Ovary (tissue), 9 donors: ENCODE results near the gene NPIPA8. TPM values are rescaled to one million over a fixed set of nuclear protein-coding genes. Genes with fewer than 3 reads are reported as not detected.
"Not testable (repeated sequence)": the region's sequence is repeated elsewhere in the genome, so short reads cannot be mapped to it uniquely, and the experiment has no call there.

Experiments used
- DNase-seq, 5 donors: peaks; one replicate each; pipeline ENCODE4 v3.0.0-alpha.2; 2019 to 2020
- H3K27ac ChIP-seq, 2 donors: fragments of 200-600 bp; one replicate each; pipeline versions ENCODE4 v1.5.1 to v1.8.0; 2019 to 2022
- H3K27me3 ChIP-seq: fragments of 200-600 bp; one replicate; pipeline ENCODE4 v1.8.0; 2022
- H3K36me3 ChIP-seq: fragments of 200-600 bp; sonication (generic); one replicate; pipeline ENCODE4 v1.5.1; 2019
- H3K4me1 ChIP-seq: one replicate; pipeline ENCODE4 v1.8.1; 2013; ENCODE audit warnings: mild to moderate bottlenecking, moderate library complexity; ENCODE audit not compliant: insufficient read depth
- H3K4me3 ChIP-seq: fragments of 200-600 bp; sonication (generic); one replicate; pipeline ENCODE4 v1.5.1; 2017
- H3K9me3 ChIP-seq, 2 donors: fragments of 200-600 bp in 1 of 2; sonication (generic) in 1 of 2; one replicate each; pipeline versions ENCODE4 v1.5.1 to v1.8.1; 2013 to 2019; ENCODE audit warnings: mild to moderate bottlenecking in 1 of 2, moderate library complexity in 1 of 2
- WGBS, 3 donors: extraction: QIAGEN DNeasy Blood & Tissue Kit in 1 of 3; methylation state at CpG; one replicate each; pipeline versions ENCODE4 v1.1.5 to v1.1.7; 2013 to 2017; 5-methylcytosine and 5-hydroxymethylcytosine counted together
- intact Hi-C, 4 donors: fragments of 100-400 bp; cut with DNase I; formaldehyde crosslinking; loops; one replicate each; pipeline versions ENCODE4 v1.11.0 to v1.15.1; 2022 to 2023
- polyA plus RNA-seq, 2 donors: library from polyadenylated mRNA; stranded (reverse); fragments of 200-250 nt in 1 of 2; fragments of 350-450 nt in 1 of 2; fragmentation: Illumina TruSeq in 1 of 2; extraction: RNeasy Lipid Tissue Mini Kit (QIAGEN cat#74804) in 1 of 2; gene quantifications; one replicate each; pipeline ENCODE4 v1.2.3, GENCODE V29; 2013 to 2014
- total RNA-seq, 7 donors: library from RNA; depleted of rRNA in 2 of 7; stranded (reverse); fragments of >200 nt in 2 of 7; fragmentation: NEBNext Ultra II Directional in 3 of 7; extraction: Animal tissue kit (Norgen Biotek cat#: 25700) in 3 of 7; gene quantifications; one replicate each; pipeline versions ENCODE4 v1.1.0 to v1.2.4, GENCODE V29; 2016 to 2023
- donor health status: DM: no; HTN: no; CAD: no; lungs with moderate emphysema.
- donor health status: DM: no; HTN: no; CAD: no.
- donor health status: Bipolar disorder and iron deficiency.
- donor health status: DM: yes; HTN: yes; CAD: no.
- donor health status: DM: no; HTN: no; CAD: no.
- donor health status: DM: yes; HTN: yes; CAD: no.

Gene NPIPA8
- total and polyA plus RNA-seq, 9 donors, result 0.25 to 41.5 (median 2.2) TPM; not detected in 1

DNA sequence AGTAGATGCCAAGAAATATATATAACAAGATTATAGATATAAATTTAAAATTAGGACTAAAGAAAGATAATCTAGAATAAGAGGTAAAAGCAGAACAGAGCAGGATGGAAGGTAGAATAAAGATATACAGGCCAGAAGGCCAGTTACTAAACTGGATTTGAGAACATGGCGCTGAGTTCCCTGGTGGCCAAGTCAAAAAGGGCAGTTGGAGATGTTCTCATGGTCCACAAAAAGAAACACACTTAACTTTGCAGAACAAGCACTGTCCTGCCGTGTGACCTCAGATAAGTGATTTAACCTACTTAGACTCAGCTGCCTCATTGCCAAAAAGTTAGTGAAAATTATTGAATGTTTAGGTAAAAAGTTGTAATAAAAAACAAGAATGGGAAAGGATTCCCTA lies 27.4 kb downstream of the NPIPA8 start:
- H3K27me3 ChIP-seq, intact Hi-C loops, H3K27ac ChIP-seq, H3K4me3 ChIP-seq, H3K36me3 ChIP-seq, H3K9me3 ChIP-seq, DNase-seq, H3K4me1 ChIP-seq: not testable (repeated sequence)
- WGBS, 3 donors, result no CpG with 5 or more reads among the region's 2 CpGs

GRCh38 chr16:18307241-18307640 lies 29.3 kb downstream of the NPIPA8 start:
- intact Hi-C loops, H3K4me3 ChIP-seq, H3K27me3 ChIP-seq, H3K4me1 ChIP-seq, H3K9me3 ChIP-seq, DNase-seq, H3K27ac ChIP-seq, H3K36me3 ChIP-seq: not testable (repeated sequence)
- whole genome bisulfite sequencing, 3 donors, result 78% methylated on average over 1 of the region's 3 CpGs; no CpG with 5 or more reads in 2 of the 3 donors

DNA sequence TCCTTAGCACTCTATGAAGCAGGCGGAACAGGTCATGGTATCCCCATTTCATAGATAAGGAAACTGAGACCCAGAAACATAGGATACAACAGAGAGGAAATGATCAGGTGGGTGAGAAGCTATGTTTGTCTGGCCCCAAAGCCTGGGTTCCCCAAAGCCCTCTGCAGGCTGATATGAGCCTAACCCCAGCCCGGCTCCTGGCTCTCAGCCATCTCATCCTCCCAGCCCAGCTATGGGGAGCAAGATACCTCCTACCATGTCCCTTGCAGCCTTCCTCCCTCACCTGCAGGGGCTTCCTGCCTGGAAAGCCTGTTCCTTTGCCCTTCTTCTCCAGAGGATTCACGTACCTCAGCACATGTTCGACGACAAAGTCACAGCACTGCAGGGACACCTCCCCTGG lies 30.5 kb downstream of the NPIPA8 start:
- H3K4me1 ChIP-seq, H3K27ac ChIP-seq, H3K4me3 ChIP-seq, H3K9me3 ChIP-seq, DNase-seq, H3K36me3 ChIP-seq, intact Hi-C loops, H3K27me3 ChIP-seq: not testable (repeated sequence)
- 59% methylated on average over 4 of the region's 5 CpGs; no CpG with 5 or more reads in 2 of the 3 donors for WGBS, 3 donors

DNA sequence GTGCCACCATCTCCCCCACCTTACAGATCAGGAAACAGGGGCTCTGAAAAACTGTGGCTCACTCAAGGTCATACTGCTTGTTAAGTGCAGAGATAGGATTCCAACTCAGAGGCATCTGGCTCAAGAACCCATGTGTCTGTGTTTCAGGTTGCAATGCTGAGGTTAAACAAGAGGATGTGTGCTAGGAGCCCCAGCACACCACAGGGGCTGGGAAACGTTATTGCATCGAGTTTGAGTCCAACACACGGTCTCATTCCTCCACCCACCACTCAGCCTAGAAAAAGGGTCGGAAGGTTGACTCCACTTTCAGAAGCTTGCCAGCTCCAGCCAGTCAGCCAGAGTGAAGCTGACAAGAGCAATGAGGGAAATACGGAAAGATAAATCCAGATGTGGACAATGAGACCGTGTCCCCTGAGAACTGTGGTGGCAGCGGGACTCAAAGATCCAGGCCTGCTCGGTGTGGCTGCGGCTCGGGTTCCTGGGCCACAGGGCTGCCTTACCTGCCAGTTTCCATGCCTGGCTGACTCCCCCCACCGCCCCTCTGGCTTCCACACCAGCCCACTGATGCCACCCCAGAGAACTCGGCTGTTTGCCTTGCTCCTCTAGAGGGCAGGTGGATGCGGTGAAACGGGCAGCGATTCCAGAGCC lies 33.4 kb downstream of the NPIPA8 start:
- intact Hi-C loops, H3K27ac ChIP-seq, H3K36me3 ChIP-seq, H3K9me3 ChIP-seq, H3K27me3 ChIP-seq, H3K4me1 ChIP-seq, DNase-seq, H3K4me3 ChIP-seq: not testable (repeated sequence)
- 43% methylated on average over 6 of the region's 15 CpGs; no CpG with 5 or more reads in 2 of the 3 donors for WGBS, 3 donors

DNA sequence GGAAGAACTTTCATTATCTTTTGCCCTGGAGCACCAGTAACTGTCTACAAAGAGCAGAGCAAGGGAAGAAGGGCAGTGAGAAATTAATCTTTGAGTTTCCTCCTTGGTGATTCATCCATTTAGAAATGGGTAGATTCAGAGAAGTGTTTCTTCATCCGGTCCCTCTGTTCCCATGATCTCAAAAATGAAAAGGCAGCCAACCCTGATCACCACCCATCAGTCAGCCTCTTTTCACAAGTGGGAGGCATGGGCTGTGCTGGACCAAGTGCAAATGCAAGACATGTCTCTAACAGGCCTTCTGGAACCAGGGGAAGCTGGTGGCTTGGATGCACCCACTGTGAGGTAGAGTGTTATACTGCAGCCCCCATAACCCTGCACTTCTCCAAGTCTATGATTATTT lies 38.8 kb downstream of the NPIPA8 start:
- H3K36me3 ChIP-seq, H3K4me1 ChIP-seq, H3K9me3 ChIP-seq, DNase-seq, H3K4me3 ChIP-seq, H3K27ac ChIP-seq, H3K27me3 ChIP-seq, intact Hi-C loops: not testable (repeated sequence)
- no CpG with 5 or more reads among the region's 1 CpG for WGBS, 3 donors

- H3K4me3 ChIP-seq, H3K36me3 ChIP-seq, H3K27me3 ChIP-seq, intact Hi-C loops, DNase-seq, H3K4me1 ChIP-seq, H3K27ac ChIP-seq, H3K9me3 ChIP-seq: not testable (repeated sequence)
- no CpG with 5 or more reads among the region's 7 CpGs for WGBS, 3 donors
Observed at GRCh38 chr16:18296931-18297330, 39.6 kb downstream of the NPIPA8 start.

DNA sequence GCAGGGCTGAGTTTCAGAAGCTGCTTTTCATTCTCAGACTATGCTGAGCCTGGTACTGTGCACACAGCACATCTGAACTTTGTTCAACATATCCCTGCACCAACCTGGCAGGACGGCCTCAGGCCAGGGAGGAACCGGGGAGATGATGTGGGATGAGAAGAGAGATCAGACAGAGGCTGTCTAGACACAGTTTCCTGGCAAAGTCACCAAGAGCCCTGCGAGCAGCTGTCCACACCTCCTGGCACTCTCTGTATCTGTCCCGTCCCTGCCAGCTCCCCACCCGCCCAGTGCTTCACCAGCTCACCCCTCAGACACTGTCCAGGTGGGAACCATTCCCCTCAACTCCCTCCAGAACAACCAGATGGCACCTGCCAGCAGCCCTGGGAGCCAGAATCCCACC lies 42.2 kb downstream of the NPIPA8 start:
- H3K4me1 ChIP-seq, H3K36me3 ChIP-seq, H3K27ac ChIP-seq, DNase-seq, intact Hi-C loops, H3K4me3 ChIP-seq, H3K27me3 ChIP-seq, H3K9me3 ChIP-seq: not testable (repeated sequence)
- WGBS, 3 donors, result no CpG with 5 or more reads among the region's 5 CpGs

GRCh38 chr16:18293337-18293956 lies 43.1 kb downstream of the NPIPA8 start:
- WGBS, 3 donors, result 75% methylated on average over 1 of the region's 3 CpGs; no CpG with 5 or more reads in 2 of the 3 donors
- H3K27ac ChIP-seq, H3K4me3 ChIP-seq, H3K9me3 ChIP-seq, H3K4me1 ChIP-seq, H3K36me3 ChIP-seq, H3K27me3 ChIP-seq, DNase-seq, intact Hi-C loops: not testable (repeated sequence)

DNA sequence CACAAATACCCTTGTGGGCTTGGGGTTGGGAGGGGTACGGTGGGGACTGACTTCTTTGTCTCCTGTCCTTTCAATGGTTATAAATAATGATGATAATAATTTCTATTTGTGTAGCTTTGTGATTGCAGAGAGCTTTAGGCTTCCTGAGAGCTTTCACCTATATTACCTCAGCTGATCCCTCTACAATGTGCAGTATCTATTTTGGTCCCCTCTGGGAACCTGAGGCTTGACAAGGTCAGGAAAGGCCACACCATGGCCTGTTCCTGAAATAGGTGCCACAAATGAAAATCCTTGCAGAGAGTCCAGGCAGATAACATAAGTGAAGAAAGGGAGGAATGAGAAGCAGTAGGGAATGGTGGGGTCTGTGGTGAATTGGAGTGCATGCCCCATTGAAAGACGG lies 45.6 kb downstream of the NPIPA8 start:
- intact Hi-C loops, H3K4me1 ChIP-seq, DNase-seq, H3K36me3 ChIP-seq, H3K4me3 ChIP-seq, H3K27me3 ChIP-seq, H3K9me3 ChIP-seq, H3K27ac ChIP-seq: not testable (repeated sequence)
- WGBS, 3 donors, result no CpG with 5 or more reads among the region's 2 CpGs

- intact Hi-C loops, DNase-seq, H3K4me1 ChIP-seq, H3K27ac ChIP-seq, H3K36me3 ChIP-seq, H3K4me3 ChIP-seq, H3K9me3 ChIP-seq, H3K27me3 ChIP-seq: not testable (repeated sequence)
- WGBS, 3 donors, result 77% methylated on average over 1 of the region's 1 CpG; no CpG with 5 or more reads in 2 of the 3 donors
Observed at GRCh38 chr16:18286342-18286741, 50.2 kb downstream of the NPIPA8 start.

DNA sequence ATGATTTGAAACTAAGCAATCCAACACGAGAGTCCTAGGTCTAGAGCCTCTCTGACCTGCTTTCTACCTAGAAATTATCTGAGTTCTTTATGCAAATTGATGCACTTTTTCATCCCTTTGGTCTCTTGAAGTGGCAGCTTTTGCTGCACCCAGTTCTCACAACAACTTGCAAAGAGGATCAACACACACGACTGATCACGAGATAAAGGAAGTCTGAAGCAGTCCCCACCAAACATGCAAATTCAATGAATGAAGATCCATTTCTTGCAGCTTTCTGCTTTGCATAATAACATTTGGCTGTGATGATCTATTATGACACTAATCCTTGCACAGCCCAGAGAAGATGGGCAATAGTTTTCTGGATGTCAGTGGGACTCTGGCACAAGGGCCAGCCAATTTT lies 56.2 kb downstream of the NPIPA8 start:
- H3K27me3 ChIP-seq, H3K36me3 ChIP-seq, intact Hi-C loops, H3K9me3 ChIP-seq, H3K4me3 ChIP-seq, H3K27ac ChIP-seq, DNase-seq, H3K4me1 ChIP-seq: not testable (repeated sequence)
- no CpG with 5 or more reads among the region's 3 CpGs for WGBS, 3 donors

GRCh38 chr16:18276756-18277155 lies 59.8 kb downstream of the NPIPA8 start:
- 47 to 92% (median 79%) methylated on average over 1 to 2 of the region's 3 CpGs for WGBS, 3 donors

More at GRCh38 chr16:18276756-18277155, 59.8 kb downstream of the NPIPA8 start:
- H3K36me3 ChIP-seq, H3K4me1 ChIP-seq, H3K27me3 ChIP-seq, H3K4me3 ChIP-seq, H3K27ac ChIP-seq, DNase-seq, H3K9me3 ChIP-seq, intact Hi-C loops: not testable (repeated sequence)
